ENCODE measurements around the gene LIF. TPM values are rescaled to one million over a fixed set of nuclear protein-coding genes. Genes with fewer than 3 reads are reported as not detected.

LIF gene
- total RNA-seq, 1 experiment from 2014 or later, result 75.4 TPM

GRCh38 chr22:30284172-30284571, 37.6 kb upstream of the LIF start:
- Histone ChIP-seq H3K36me3 (ENCODE audit: control insufficient read depth in 1 of 2, insufficient read depth in 2 of 2, low read length in 2 of 2) (no peaks in the 10 kb centered on the region), H4K20me1 (ENCODE audit: insufficient read depth) (no peaks in the 10 kb centered on the region), H3K9me2 (ENCODE audit: insufficient read depth) (no peaks in the 10 kb centered on the region), H3K4me3 (replicated peaks in 1 of 2; ENCODE audit: low read depth in 1 of 2, low read length in 2 of 2) (no peak overlapping the region), H3K27me3 (ENCODE audit: insufficient read depth, low read length) (no peaks in the 10 kb centered on the region), H3K9ac (ENCODE audit: low read length) (no peak overlapping the region), H3K79me2 (ENCODE audit: insufficient read depth, low read length) (no peaks in the 10 kb centered on the region), H3K4me2 (ENCODE audit: low read length) (no peak overlapping the region), H3K4me1 (ENCODE audit: control insufficient read depth in 1 of 2, insufficient read depth in 2 of 2, low read length in 2 of 2) (peaks cover 17 to 36% of the 10 kb centered on the region in 2 experiments), H3K27ac (ENCODE audit: low read depth, low read length) (no peak overlapping the region), H2AFZ (ENCODE audit: low read depth, low read length, poor library complexity, severe bottlenecking) (no peak overlapping the region), H3K9me3 (ENCODE audit: control insufficient read depth in 1 of 2, insufficient read depth in 1 of 2, low read depth in 1 of 2, low read length in 2 of 2) (no peaks in the 10 kb centered on the region)
- CTCF ChIA-PET, result no interaction called here
- no peak for DNase-seq (ENCODE audit: low read depth, low spot score)
- ATAC-seq, result no peak
- BruUV-seq (replicated peaks), result no TSS peak
- POLR2A ChIA-PET, result no interaction called here
- intact Hi-C loops (cut with micrococcal nuclease), result no loop called here
- RAD21 ChIA-PET (ENCODE audit: low non-redundant PET in 1 of 2, low total read pairs in 2 of 2, uncharacterized antibody in 2 of 2, unreplicated experiment in 2 of 2), result no interaction called here
- TF ChIP-seq JUND (IDR thresholded peaks at IDR 0.05) (no peak), EZH2 (IDR thresholded peaks at IDR 0.05) (no peak), POLR2A (IDR thresholded peaks at IDR 0.05; ENCODE audit: borderline replicate concordance, extremely low read depth, insufficient read depth, insufficient read length) (no peak), RAD21 (IDR thresholded peaks at IDR 0.05; ENCODE audit: low read depth) (no peak), SP1 (IDR thresholded peaks at IDR 0.05; ENCODE audit: low read depth) (no peak), SIN3A (IDR thresholded peaks at IDR 0.05; ENCODE audit: low read depth) (no peak), ZNF274 (IDR thresholded peaks at IDR 0.05; ENCODE audit: low read depth, low read length) (no peak), CBX3 (IDR thresholded peaks at IDR 0.05; ENCODE audit: low read depth) (no peak), POLR2AphosphoS5 (IDR thresholded peaks at IDR 0.05; ENCODE audit: low read depth, low read length) (no peak)

- no peaks in the 10 kb centered on the region for H3K9me3 ChIP-seq (ENCODE audit: control insufficient read depth in 1 of 2, insufficient read depth in 1 of 2, low read depth in 1 of 2, low read length in 2 of 2)
- H3K27me3 ChIP-seq (ENCODE audit: insufficient read depth, low read length), result no peaks in the 10 kb centered on the region
- ChIA-PET POLR2A (no interaction called here), RAD21 (ENCODE audit: low non-redundant PET in 1 of 2, low total read pairs in 2 of 2, uncharacterized antibody in 2 of 2, unreplicated experiment in 2 of 2) (no interaction called here), CTCF (no interaction called here)
- peaks cover 12 to 28% of the 10 kb centered on the region in 2 experiments for H3K4me1 ChIP-seq (ENCODE audit: control insufficient read depth in 1 of 2, insufficient read depth in 2 of 2, low read length in 2 of 2)
- H3K79me2 ChIP-seq (ENCODE audit: insufficient read depth, low read length), result no peaks in the 10 kb centered on the region
- intact Hi-C loops (cut with micrococcal nuclease), result no loop called here
- BruUV-seq (replicated peaks), result no TSS peak
- ATAC-seq (no peak), DNase-seq (ENCODE audit: low read depth, low spot score) (no peak)
- H3K36me3 ChIP-seq (ENCODE audit: control insufficient read depth in 1 of 2, insufficient read depth in 2 of 2, low read length in 2 of 2), result no peaks in the 10 kb centered on the region
- no peaks in the 10 kb centered on the region for H3K9me2 ChIP-seq (ENCODE audit: insufficient read depth)
- H3K9ac ChIP-seq (ENCODE audit: low read length), result no peak overlapping the region
- H2AFZ ChIP-seq (ENCODE audit: low read depth, low read length, poor library complexity, severe bottlenecking), result no peak overlapping the region
- H3K4me2 ChIP-seq (ENCODE audit: low read length), result no peak overlapping the region
- TF ChIP-seq TCF7L2 (IDR thresholded peaks at IDR 0.05; ENCODE audit: borderline replicate concordance, extremely low read depth, insufficient read depth, insufficient read length) (no peak), EZH2 (IDR thresholded peaks at IDR 0.05) (no peak), ZFX (IDR thresholded peaks at IDR 0.05) (no peak), POLR2AphosphoS5 (IDR thresholded peaks at IDR 0.05; ENCODE audit: low read depth, low read length) (no peak), REST (IDR thresholded peaks at IDR 0.05; ENCODE audit: low read depth) (no peak), YY1 (IDR thresholded peaks at IDR 0.05; ENCODE audit: extremely low read depth, insufficient replicate concordance, low read depth, low read length) (no peak), CEBPB (IDR thresholded peaks at IDR 0.05; ENCODE audit: low read depth) (no peak), POLR2A (IDR thresholded peaks at IDR 0.05; ENCODE audit: borderline replicate concordance, extremely low read depth, insufficient read depth, insufficient read length) (no peak), EZH2phosphoT487 (IDR thresholded peaks at IDR 0.05; ENCODE audit: borderline replicate concordance) (no peak), FOSL1 (IDR thresholded peaks at IDR 0.05; ENCODE audit: low read depth) (no peak), JUND (IDR thresholded peaks at IDR 0.05) (no peak), CBX3 (IDR thresholded peaks at IDR 0.05; ENCODE audit: low read depth) (no peak), SRF (IDR thresholded peaks at IDR 0.05; ENCODE audit: low read depth) (no peak), MAX (IDR thresholded peaks at IDR 0.05) (no peak), EGR1 (IDR thresholded peaks at IDR 0.05; ENCODE audit: low read depth) (no peak), SIN3A (IDR thresholded peaks at IDR 0.05; ENCODE audit: low read depth) (no peak), SP1 (IDR thresholded peaks at IDR 0.05; ENCODE audit: low read depth) (no peak)
- no peak overlapping the region for H3K4me3 ChIP-seq (replicated peaks in 1 of 2; ENCODE audit: low read depth in 1 of 2, low read length in 2 of 2)
- H3K27ac ChIP-seq (ENCODE audit: low read depth, low read length), result no peak overlapping the region
- H4K20me1 ChIP-seq (ENCODE audit: insufficient read depth), result no peaks in the 10 kb centered on the region
These were observed 36.8 kb upstream of the LIF start for GRCh38 chr22:30283342-30283741.
